CD8-positive, alpha-beta memory T cell (primary cell): ENCODE measurements around the gene LRSAM1. TPM values are rescaled to one million over a fixed set of nuclear protein-coding genes. Genes with fewer than 3 reads are reported as not detected.

Experiments
- CTCF ChIA-PET: fragments of 350-600 bp; sonication (Branson Sonifier 250); formaldehyde crosslinking; loops from one replicate; lab custom pipeline; 2021; ENCODE audit warnings: antibody characterized with exemption; lab: Charles Lee
- POLR2A ChIA-PET: fragments of 350-600 bp; sonication (Branson Sonifier 250); formaldehyde crosslinking; loops from one replicate; lab custom pipeline; 2021; ENCODE audit warnings: antibody characterized with exemption; lab: Charles Lee
- DNase-seq, 5 donors: peaks; one replicate each; pipeline versions ENCODE4 v3.0.0 to v3.0.0-alpha.2; 2020 to 2022; ENCODE audit warnings: mixed read lengths in 1 of 5
- H3K27ac ChIP-seq: one replicate; pipeline ENCODE4 v1.7.0; 2013; ENCODE audit warnings: low read depth, mild to moderate bottlenecking, low read length, moderate library complexity
- H3K27me3 ChIP-seq: 2 replicates; pipeline ENCODE4 v1.7.0; 2013; ENCODE audit warnings: low read length, mild to moderate bottlenecking; ENCODE audit not compliant: insufficient read depth, poor library complexity, severe bottlenecking
- H3K36me3 ChIP-seq: 2 replicates; pipeline ENCODE4 v1.7.0; 2013; ENCODE audit warnings: mild to moderate bottlenecking, low read length, moderate library complexity; ENCODE audit not compliant: insufficient read depth
- H3K4me1 ChIP-seq: 2 replicates; pipeline ENCODE4 v1.7.0; 2013; ENCODE audit warnings: mild to moderate bottlenecking, low read length, moderate library complexity; ENCODE audit not compliant: insufficient read depth
- H3K4me3 ChIP-seq: 2 replicates; pipeline ENCODE4 v1.7.0; 2013; ENCODE audit warnings: mild to moderate bottlenecking, low read length
- H3K9me3 ChIP-seq: 2 replicates; pipeline ENCODE4 v1.7.0; 2013; ENCODE audit warnings: mild to moderate bottlenecking, low read length
- H3K27ac Mint-ChIP-seq, 8 donors: one replicate each; pipeline ENCODE4 v1.8.0; 2020 to 2021; ENCODE audit warnings: mixed read lengths in 8 of 8, mild to moderate bottlenecking in 6 of 8, inconsistent platforms in 3 of 8, moderate library complexity in 3 of 8
- H3K27me3 Mint-ChIP-seq, 2 donors: one replicate each; pipeline ENCODE4 v1.8.0; 2020 to 2021; ENCODE audit warnings: mixed read lengths in 2 of 2, mild to moderate bottlenecking in 1 of 2, moderate library complexity in 1 of 2
- H3K36me3 Mint-ChIP-seq, 3 donors: one replicate each; pipeline ENCODE4 v1.8.0; 2020 to 2021; ENCODE audit warnings: mixed read lengths in 3 of 3, inconsistent platforms in 1 of 3, mild to moderate bottlenecking in 1 of 3
- H3K4me1 Mint-ChIP-seq, 3 donors: one replicate each; pipeline ENCODE4 v1.8.0; 2020 to 2021; ENCODE audit warnings: mixed read lengths in 3 of 3, inconsistent platforms in 1 of 3, mild to moderate bottlenecking in 1 of 3
- H3K4me3 Mint-ChIP-seq, 7 donors: one replicate each; pipeline ENCODE4 v1.8.0; 2020 to 2021; ENCODE audit warnings: mixed read lengths in 7 of 7, mild to moderate bottlenecking in 6 of 7, moderate library complexity in 4 of 7, inconsistent platforms in 2 of 7
- H3K9me3 Mint-ChIP-seq, 5 donors: one replicate each; pipeline ENCODE4 v1.8.0; 2020 to 2022; ENCODE audit warnings: mixed read lengths in 5 of 5, mild to moderate bottlenecking in 3 of 5, moderate library complexity in 2 of 5, inconsistent platforms in 1 of 5
- polyA plus RNA-seq: library from polyadenylated mRNA; unstranded; fragments of 300-500 nt; fragmentation: Illumina TruSeq; gene quantifications from one replicate; pipeline ENCODE4 v1.2.3, GENCODE V29; 2021
- total RNA-seq, 2 experiments: library from RNA; stranded (reverse); gene quantifications; one replicate each; pipeline ENCODE4 v1.2.3, GENCODE V29; 2021

The LRSAM1 gene
- total and polyA plus RNA-seq, 3 experiments from 2014 or later: 9.5 to 23.0 (median 22.6) TPM

DNA sequence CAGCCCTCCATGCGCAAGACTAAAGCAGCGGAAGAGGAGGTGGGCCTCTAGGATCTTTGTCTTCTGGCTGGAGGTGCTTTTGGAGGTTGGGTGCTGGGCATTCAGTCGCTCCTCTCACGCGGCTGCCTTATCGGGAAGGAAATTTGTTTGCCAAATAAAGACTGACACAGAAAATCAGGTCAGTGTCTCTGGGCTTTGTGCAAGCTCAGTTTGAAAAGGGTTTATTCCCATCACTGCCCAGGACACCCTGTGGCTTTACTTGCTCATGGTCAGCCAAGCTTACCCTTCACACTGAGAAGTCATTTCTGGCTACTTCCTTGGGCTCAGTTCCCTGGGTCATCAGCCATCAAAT lies 43.8 kb upstream of the LRSAM1 start:
- DNase-seq: no peak
- CTCF ChIA-PET: interaction anchor here (1.8 kb wide), 1 partner anchor 11 kb away, joined by 6 read pairs; the partner anchor contains the start of gene SLC2A8
- Histone ChIP-seq H3K27ac (no peak overlapping the region), H3K4me3 (no peak overlapping the region), H3K9me3 (no peaks in the 10 kb centered on the region), H3K27me3 (no peaks in the 10 kb centered on the region), H3K36me3 (no peaks in the 10 kb centered on the region), H3K4me1 (no peaks in the 10 kb centered on the region)
- Mint-ChIP-seq H3K36me3 (no peaks in the 10 kb centered on the region), H3K9me3 (no peaks in the 10 kb centered on the region), H3K27ac (no peak overlapping the region), H3K4me1 (no peaks in the 10 kb centered on the region), H3K4me3 (no peak overlapping the region), H3K27me3 (peaks cover 10 to 27% of the 10 kb centered on the region in 2 donors)
- POLR2A ChIA-PET: interaction anchor here (0.6 kb wide), 1 partner anchor 748 kb away, joined by 3 read pairs; no protein-coding TSS in a partner anchor

DNA sequence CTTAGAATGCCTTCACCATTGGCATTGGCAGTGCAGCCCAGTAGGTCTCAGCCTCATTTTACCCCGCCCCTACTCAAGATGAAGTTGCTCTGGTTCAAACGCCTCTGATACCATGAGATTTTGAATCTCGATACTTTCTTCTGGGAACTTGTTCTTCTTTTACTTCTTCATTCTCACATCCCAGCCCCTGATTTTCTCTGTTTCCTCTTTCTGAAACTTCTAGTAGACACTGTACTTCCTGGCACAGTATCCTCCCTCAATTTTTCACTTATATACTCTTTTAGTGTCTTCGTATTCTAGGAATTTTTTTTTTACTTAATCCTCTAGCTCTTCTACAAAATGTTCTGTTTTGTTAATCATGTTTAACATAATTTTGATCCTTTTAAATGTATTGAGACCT lies 40.2 kb upstream of the LRSAM1 start:
- no peaks in the 10 kb centered on the region for H3K36me3 Mint-ChIP-seq
- no peaks in the 10 kb centered on the region for H3K4me1 Mint-ChIP-seq
- Histone ChIP-seq H3K4me3 (no peak overlapping the region), H3K36me3 (no peaks in the 10 kb centered on the region), H3K27ac (no peak overlapping the region), H3K27me3 (no peaks in the 10 kb centered on the region), H3K4me1 (no peaks in the 10 kb centered on the region), H3K9me3 (no peaks in the 10 kb centered on the region)
- no peaks in the 10 kb centered on the region for H3K9me3 Mint-ChIP-seq
- no peak overlapping the region for H3K4me3 Mint-ChIP-seq
- CTCF ChIA-PET: no interaction called here
- peaks cover 7 to 42% of the 10 kb centered on the region in 2 donors for H3K27me3 Mint-ChIP-seq
- no peak for DNase-seq
- POLR2A ChIA-PET: no interaction called here
- H3K27ac Mint-ChIP-seq: no peak overlapping the region

GRCh38 chr9:127415141-127415540 lies 36.2 kb upstream of the LRSAM1 start:
- ChIA-PET CTCF (interaction anchor here (0.9 kb wide), 1 partner anchor 201 kb away, joined by 3 read pairs; no protein-coding TSS in a partner anchor), POLR2A (no interaction called here)
- Histone ChIP-seq H3K27me3 (no peaks in the 10 kb centered on the region), H3K4me1 (no peaks in the 10 kb centered on the region), H3K9me3 (no peaks in the 10 kb centered on the region), H3K36me3 (no peaks in the 10 kb centered on the region), H3K4me3 (no peak overlapping the region), H3K27ac (no peak overlapping the region)
- Mint-ChIP-seq H3K27ac (no peak overlapping the region), H3K4me1 (peaks cover 0 to 2% (median 0%) of the 10 kb centered on the region in 3 donors), H3K4me3 (no peak overlapping the region), H3K9me3 (no peaks in the 10 kb centered on the region), H3K27me3 (peaks cover 4 to 31% of the 10 kb centered on the region in 2 donors), H3K36me3 (no peaks in the 10 kb centered on the region)
- DNase-seq: no peak

DNA sequence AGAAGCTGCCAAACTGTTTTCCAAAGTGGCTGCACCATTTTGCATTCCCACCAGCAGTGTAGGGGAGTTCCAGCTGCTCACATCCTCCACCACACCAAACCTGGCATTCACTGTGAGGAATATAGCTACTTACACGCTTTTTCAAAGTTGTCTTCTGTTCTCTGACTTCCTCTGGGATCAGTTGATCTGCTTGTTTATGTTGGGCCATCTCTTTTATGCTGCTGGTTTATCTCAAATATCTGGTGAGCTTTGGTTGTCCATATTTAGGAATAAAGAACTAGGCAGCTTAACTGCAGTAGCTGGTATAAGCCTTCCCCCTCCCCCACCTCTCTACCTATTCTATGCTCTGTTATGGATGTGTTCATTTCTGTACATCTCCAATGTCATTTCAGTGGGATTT lies 35.7 kb upstream of the LRSAM1 start:
- Histone ChIP-seq H3K27me3 (no peaks in the 10 kb centered on the region), H3K27ac (no peak overlapping the region), H3K36me3 (no peaks in the 10 kb centered on the region), H3K9me3 (no peaks in the 10 kb centered on the region), H3K4me3 (no peak overlapping the region), H3K4me1 (no peaks in the 10 kb centered on the region)
- ChIA-PET CTCF (interaction anchor here (0.9 kb wide), 1 partner anchor 201 kb away, joined by 3 read pairs; no protein-coding TSS in a partner anchor), POLR2A (no interaction called here)
- no peak overlapping the region for H3K4me3 Mint-ChIP-seq
- no peak for DNase-seq
- H3K27ac Mint-ChIP-seq: peak overlapping the region in 1 of 8 donors; percentile 74
- H3K27me3 Mint-ChIP-seq: peaks cover 4 to 31% of the 10 kb centered on the region in 2 donors
- no peaks in the 10 kb centered on the region for H3K9me3 Mint-ChIP-seq
- peaks cover 0 to 2% (median 0%) of the 10 kb centered on the region in 3 donors for H3K4me1 Mint-ChIP-seq
- H3K36me3 Mint-ChIP-seq: no peaks in the 10 kb centered on the region

GRCh38 chr9:127417131-127418036 lies 33.9 kb upstream of the LRSAM1 start:
- peaks cover 0 to 2% (median 0%) of the 10 kb centered on the region in 3 donors for H3K4me1 Mint-ChIP-seq
- CTCF ChIA-PET: interaction anchor here (1.4 to 1.8 kb wide), 2 partner anchors 18 to 203 kb away, joined by 4 to 6 read pairs; no protein-coding TSS in a partner anchor

GRCh38 chr9:127418037-127418471 lies 33.3 kb upstream of the LRSAM1 start:
- no peak overlapping the region for H3K4me3 ChIP-seq
- Mint-ChIP-seq H3K27me3 (peaks cover 2 to 14% of the 10 kb centered on the region in 2 donors), H3K4me3 (peak overlapping the region in 1 of 7 donors; percentile 65), H3K36me3 (no peaks in the 10 kb centered on the region), H3K4me1 (peaks cover 4 to 7% (median 4%) of the 10 kb centered on the region in 3 donors), H3K27ac (no peak overlapping the region), H3K9me3 (no peaks in the 10 kb centered on the region)
- no peak overlapping the region for H3K27ac ChIP-seq
- POLR2A ChIA-PET: no interaction called here
- no peaks in the 10 kb centered on the region for H3K36me3 ChIP-seq
- no peaks in the 10 kb centered on the region for H3K27me3 ChIP-seq
- CTCF ChIA-PET: interaction anchor here (1.8 kb wide), 1 partner anchor 203 kb away, joined by 6 read pairs; no protein-coding TSS in a partner anchor
- peaks cover 6% of the 10 kb centered on the region for H3K4me1 ChIP-seq
- no peaks in the 10 kb centered on the region for H3K9me3 ChIP-seq
- peak; percentile 13 to 66 (median 35) for DNase-seq

More at GRCh38 chr9:127417131-127418036, 33.9 kb upstream of the LRSAM1 start:
- peaks cover 2 to 19% of the 10 kb centered on the region in 2 donors for H3K27me3 Mint-ChIP-seq
- H3K4me3 Mint-ChIP-seq: peak overlapping the region in 1 of 7 donors; percentile 32
- Histone ChIP-seq H3K4me3 (no peak overlapping the region), H3K4me1 (no peaks in the 10 kb centered on the region), H3K36me3 (no peaks in the 10 kb centered on the region), H3K27me3 (no peaks in the 10 kb centered on the region), H3K9me3 (no peaks in the 10 kb centered on the region), H3K27ac (no peak overlapping the region)
- POLR2A ChIA-PET: no interaction called here
- DNase-seq: no peak
- no peak overlapping the region for H3K27ac Mint-ChIP-seq
- no peaks in the 10 kb centered on the region for H3K36me3 Mint-ChIP-seq
- no peaks in the 10 kb centered on the region for H3K9me3 Mint-ChIP-seq

DNA sequence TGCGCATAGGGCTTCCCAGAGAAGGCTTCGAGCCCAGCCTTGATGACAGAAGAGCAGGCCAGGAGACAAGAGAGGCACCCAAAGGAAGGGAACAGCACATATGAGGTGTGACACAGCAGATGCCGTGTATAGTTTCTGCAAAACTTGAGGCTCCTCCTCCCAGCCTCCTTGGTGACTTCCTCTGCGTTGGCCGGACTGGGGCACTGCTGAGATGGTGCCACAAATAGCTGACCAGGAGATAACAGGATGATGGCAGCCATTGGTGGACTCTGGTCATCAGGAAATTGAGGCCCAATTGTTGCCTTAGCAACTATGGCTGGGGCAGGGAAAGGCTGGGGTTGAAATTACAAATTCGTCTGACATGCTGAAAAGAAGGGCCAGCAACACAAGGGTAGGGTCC lies 32.0 kb upstream of the LRSAM1 start:
- H3K4me1 Mint-ChIP-seq: peaks cover 16 to 20% (median 16%) of the 10 kb centered on the region in 3 donors
- no peak overlapping the region for H3K27ac Mint-ChIP-seq
- no peak for DNase-seq
- Histone ChIP-seq H3K9me3 (no peaks in the 10 kb centered on the region), H3K27ac (no peak overlapping the region), H3K4me3 (no peak overlapping the region), H3K36me3 (no peaks in the 10 kb centered on the region), H3K27me3 (no peaks in the 10 kb centered on the region), H3K4me1 (peaks cover 12% of the 10 kb centered on the region)
- CTCF ChIA-PET: interaction anchor here (0.7 to 1.8 kb wide), 2 partner anchors 205 to 502 kb away, joined by 3 to 6 read pairs; no protein-coding TSS in a partner anchor
- POLR2A ChIA-PET: no interaction called here
- H3K9me3 Mint-ChIP-seq: no peaks in the 10 kb centered on the region
- H3K36me3 Mint-ChIP-seq: peaks cover 0 to 6% (median 0%) of the 10 kb centered on the region in 3 donors
- H3K4me3 Mint-ChIP-seq: no peak overlapping the region
- peaks cover 0 to 7% of the 10 kb centered on the region in 2 donors for H3K27me3 Mint-ChIP-seq

DNA sequence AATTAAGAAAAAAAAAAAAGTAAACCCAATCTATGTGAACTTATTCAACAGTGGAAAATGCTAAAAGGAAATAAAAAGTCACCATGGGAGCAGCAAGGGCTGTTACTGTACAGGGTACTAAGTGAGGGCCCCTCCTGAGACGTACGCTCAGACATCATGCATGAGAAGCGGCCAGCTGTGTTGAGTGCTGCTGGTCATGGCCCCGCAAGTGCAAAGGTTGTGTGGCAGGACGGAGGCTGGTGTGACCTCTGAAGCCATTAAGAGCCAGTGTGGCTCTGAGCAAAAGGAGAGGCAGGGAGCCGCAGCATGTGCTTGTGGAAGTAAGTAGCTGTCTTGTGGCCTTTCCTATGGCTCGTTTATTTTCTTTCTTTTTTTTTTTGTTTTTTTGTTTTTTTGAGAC lies 30.3 kb upstream of the LRSAM1 start:
- DNase-seq: no peak
- Mint-ChIP-seq H3K4me3 (no peak overlapping the region), H3K27me3 (no peaks in the 10 kb centered on the region), H3K36me3 (peaks cover 0 to 8% (median 0%) of the 10 kb centered on the region in 3 donors), H3K27ac (peak overlapping the region in 1 of 8 donors; percentile 46), H3K9me3 (no peaks in the 10 kb centered on the region), H3K4me1 (peaks cover 30 to 37% (median 33%) of the 10 kb centered on the region in 3 donors)
- POLR2A ChIA-PET: interaction anchor here (0.7 kb wide), 1 partner anchor 196 kb away, joined by 5 read pairs; no protein-coding TSS in a partner anchor
- Histone ChIP-seq H3K4me1 (peaks cover 25% of the 10 kb centered on the region), H3K36me3 (no peaks in the 10 kb centered on the region), H3K27ac (no peak overlapping the region), H3K9me3 (no peaks in the 10 kb centered on the region), H3K4me3 (no peak overlapping the region), H3K27me3 (no peaks in the 10 kb centered on the region)
- CTCF ChIA-PET: interaction anchor here (1.0 kb wide), 1 partner anchor 12 kb away, joined by 3 read pairs; no protein-coding TSS in a partner anchor
